T-helper 17 cell (primary cell): ENCODE results near the gene SLC26A8. TPM values are rescaled to one million over a fixed set of nuclear protein-coding genes. Genes with fewer than 3 reads are reported as not detected.
"Not testable (repeated sequence)": the region's sequence is repeated elsewhere in the genome, so short reads cannot be mapped to it uniquely, and the experiment has no call there.

ENCODE experiments used
- ATAC-seq: fragments of 150-1000 bp; cut with Tn5 transposase; 2 replicates; pipeline ENCODE4 v1.10.0; 2021; ENCODE audit warnings: mild to moderate bottlenecking, moderate library complexity
- DNase-seq, 3 donors: peaks; one replicate each; pipeline versions ENCODE4 v3.0.0 to v3.0.0-alpha.2; 2020 to 2021
- H3K9me3 ChIP-seq: one replicate; pipeline ENCODE4 v1.7.0; 2013; ENCODE audit warnings: low read length, mild to moderate bottlenecking; ENCODE audit not compliant: control insufficient read depth, poor library complexity, severe bottlenecking
- H3K27ac Mint-ChIP-seq: one replicate; pipeline ENCODE4 v1.8.0; 2022; ENCODE audit warnings: mild to moderate bottlenecking, moderate library complexity, mixed read lengths
- H3K27me3 Mint-ChIP-seq: one replicate; pipeline ENCODE4 v1.8.0; 2022; ENCODE audit warnings: mixed read lengths
- H3K36me3 Mint-ChIP-seq: one replicate; pipeline ENCODE4 v1.8.0; 2022; ENCODE audit warnings: low read depth, mixed read lengths
- H3K4me1 Mint-ChIP-seq: one replicate; pipeline ENCODE4 v1.8.0; 2022; ENCODE audit warnings: mild to moderate bottlenecking, mixed read lengths
- H3K4me3 Mint-ChIP-seq: one replicate; pipeline ENCODE4 v1.8.0; 2022; ENCODE audit warnings: mild to moderate bottlenecking, moderate library complexity, mixed read lengths
- total RNA-seq, 4 donors: library from RNA in 2 of 4; stranded (reverse) in 2 of 4; gene quantifications; one replicate each; pipeline ENCODE4 v1.2.3 and lab custom pipeline; 2022 to 2026

SLC26A8 gene
- total RNA-seq, 2 donors from 2014 or later: 0.37 TPM; not detected in 1

GRCh38 chr6:36025260-36025931, 955 bp upstream of the SLC26A8 start:
- H3K4me3 Mint-ChIP-seq: no peak overlapping the region
- peaks cover 22% of the 10 kb centered on the region for H3K4me1 Mint-ChIP-seq
- no peak for DNase-seq
- peak overlapping the region; percentile 57 for H3K27ac Mint-ChIP-seq
- peaks cover 29% of the 10 kb centered on the region for H3K27me3 Mint-ChIP-seq
- no peak for ATAC-seq
- H3K9me3 ChIP-seq: no peaks in the 10 kb centered on the region
- no peaks in the 10 kb centered on the region for H3K36me3 Mint-ChIP-seq

GRCh38 chr6:36020154-36020553, 4.3 kb downstream of the SLC26A8 start:
- Mint-ChIP-seq H3K27ac (no peak overlapping the region), H3K36me3 (peaks cover 2% of the 10 kb centered on the region), H3K4me3 (no peak overlapping the region), H3K27me3 (peaks cover 32% of the 10 kb centered on the region), H3K4me1 (peaks cover 9% of the 10 kb centered on the region)
- DNase-seq (no peak), ATAC-seq (no peak)
- no peaks in the 10 kb centered on the region for H3K9me3 ChIP-seq

DNA sequence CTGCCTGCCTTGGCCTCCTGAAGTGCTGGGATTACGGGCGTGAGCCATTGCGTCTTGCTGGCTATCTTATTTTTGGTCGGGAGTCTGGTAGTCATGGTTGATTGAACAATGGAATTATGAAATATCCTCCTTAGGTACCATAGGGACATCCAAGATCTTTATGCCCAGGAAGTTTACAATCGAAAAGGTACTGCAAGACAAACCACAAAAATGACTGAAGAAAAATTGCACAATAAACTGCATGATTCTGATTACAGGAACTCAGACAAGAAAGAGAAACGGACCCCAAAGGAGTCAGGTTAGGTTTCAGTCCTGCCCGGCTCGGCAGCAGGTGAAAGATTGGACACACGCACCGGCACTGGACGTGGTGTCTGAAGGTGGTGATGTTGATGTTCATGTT, 5.3 kb downstream of the SLC26A8 start:
- peaks cover 4% of the 10 kb centered on the region for H3K36me3 Mint-ChIP-seq
- DNase-seq (no peak), ATAC-seq (no peak)
- H3K9me3 ChIP-seq: no peaks in the 10 kb centered on the region
- H3K27me3 Mint-ChIP-seq: peaks cover 33% of the 10 kb centered on the region
- H3K27ac Mint-ChIP-seq: no peak overlapping the region
- H3K4me3 Mint-ChIP-seq: no peak overlapping the region
- peaks cover 8% of the 10 kb centered on the region for H3K4me1 Mint-ChIP-seq

GRCh38 chr6:36018339-36018738, 6.1 kb downstream of the SLC26A8 start:
- Mint-ChIP-seq H3K27ac (no peak overlapping the region), H3K4me3 (no peak overlapping the region), H3K4me1 (peaks cover 4% of the 10 kb centered on the region), H3K27me3 (peaks cover 29% of the 10 kb centered on the region), H3K36me3 (peaks cover 6% of the 10 kb centered on the region)
- ATAC-seq: no peak
- H3K9me3 ChIP-seq: no peaks in the 10 kb centered on the region
- DNase-seq: no peak

DNA sequence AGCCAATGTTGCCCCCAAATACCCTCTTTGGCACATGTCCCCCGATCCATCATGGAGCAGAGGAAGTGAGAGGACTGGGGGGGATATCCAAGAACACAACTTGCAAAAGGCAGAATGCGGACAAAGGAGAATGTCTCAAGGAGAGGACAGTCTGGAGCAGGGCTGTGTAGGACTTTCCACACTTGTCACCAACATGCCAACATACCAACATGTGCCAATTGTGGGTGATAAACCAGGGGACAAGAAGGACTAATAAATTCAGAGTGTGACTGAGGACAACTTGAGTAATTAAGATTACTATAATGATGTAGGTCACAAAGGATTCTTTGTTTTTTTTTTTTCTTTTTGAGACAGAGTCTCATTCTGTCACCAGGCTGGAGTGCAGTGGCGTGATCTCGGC, 8.8 kb downstream of the SLC26A8 start:
- ATAC-seq (no peak), DNase-seq (no peak)
- no peak overlapping the region for H3K4me3 Mint-ChIP-seq
- H3K36me3 Mint-ChIP-seq: peaks cover 6% of the 10 kb centered on the region
- H3K27me3 Mint-ChIP-seq: peaks cover 44% of the 10 kb centered on the region
- no peaks in the 10 kb centered on the region for H3K9me3 ChIP-seq
- peaks cover 4% of the 10 kb centered on the region for H3K4me1 Mint-ChIP-seq
- H3K27ac Mint-ChIP-seq: no peak overlapping the region

GRCh38 chr6:36000451-36000850, 24.0 kb downstream of the SLC26A8 start:
- Mint-ChIP-seq H3K36me3 (peaks cover 3% of the 10 kb centered on the region), H3K4me3 (no peak overlapping the region), H3K27me3 (peaks cover 19% of the 10 kb centered on the region), H3K4me1 (no peaks in the 10 kb centered on the region), H3K27ac (no peak overlapping the region)
- ATAC-seq (no peak), DNase-seq (no peak)
- H3K9me3 ChIP-seq: no peaks in the 10 kb centered on the region

DNA sequence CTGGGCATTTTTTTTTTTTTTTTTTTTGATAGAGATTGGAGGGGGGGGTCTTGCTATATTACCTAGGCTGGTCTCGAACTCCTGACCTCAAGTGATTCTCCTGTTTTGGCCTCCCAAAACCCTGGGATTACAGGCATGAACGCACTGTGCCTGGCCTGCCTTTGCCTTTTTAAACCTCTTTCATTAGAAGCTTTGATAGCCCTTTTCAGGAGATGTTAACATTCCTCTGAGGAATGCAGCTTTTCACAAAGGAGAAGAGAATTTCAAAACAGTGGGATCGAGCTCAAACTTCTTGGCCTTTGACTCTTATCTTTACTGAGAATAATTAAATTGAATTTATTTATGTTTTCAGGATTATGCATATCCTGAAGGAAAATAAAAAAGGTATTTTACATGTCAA, 31.3 kb downstream of the SLC26A8 start:
- peaks cover 3% of the 10 kb centered on the region for H3K36me3 Mint-ChIP-seq
- no peak for ATAC-seq
- H3K27ac Mint-ChIP-seq: no peak overlapping the region
- H3K27me3 Mint-ChIP-seq: peaks cover 20% of the 10 kb centered on the region
- H3K4me3 Mint-ChIP-seq: no peak overlapping the region
- H3K4me1 Mint-ChIP-seq: no peaks in the 10 kb centered on the region
- DNase-seq: no peak
- H3K9me3 ChIP-seq: no peaks in the 10 kb centered on the region

GRCh38 chr6:35988047-35988446, 36.4 kb downstream of the SLC26A8 start:
- not testable (repeated sequence) for H3K27ac Mint-ChIP-seq, ATAC-seq, DNase-seq, H3K4me1 Mint-ChIP-seq, H3K4me3 Mint-ChIP-seq, H3K36me3 Mint-ChIP-seq, H3K9me3 ChIP-seq
- H3K27me3 Mint-ChIP-seq: peaks cover 13% of the 10 kb centered on the region

DNA sequence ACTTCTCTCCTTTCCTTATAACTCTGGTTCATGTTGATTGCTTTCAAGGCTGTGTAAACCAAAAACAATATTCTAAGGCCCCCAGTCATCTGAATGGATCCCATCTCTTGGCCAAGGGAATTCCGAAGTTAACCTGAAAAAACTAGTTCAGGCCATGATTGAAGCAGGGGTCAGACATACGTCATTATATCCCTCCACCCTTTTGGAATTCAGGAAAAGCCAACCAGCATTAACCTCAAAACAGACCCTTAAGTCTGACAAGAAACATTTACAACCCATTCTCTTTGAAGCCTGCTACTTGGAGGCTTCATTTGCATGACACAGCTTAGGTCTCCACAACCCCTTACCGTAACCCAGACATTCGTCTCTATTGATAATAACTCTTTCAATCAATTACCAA, 39.7 kb downstream of the SLC26A8 start:
- DNase-seq (no peak), ATAC-seq (no peak)
- Mint-ChIP-seq H3K27me3 (peaks cover 13% of the 10 kb centered on the region), H3K4me3 (no peak overlapping the region), H3K4me1 (peaks cover 6% of the 10 kb centered on the region), H3K27ac (no peak overlapping the region), H3K36me3 (no peaks in the 10 kb centered on the region)
- no peaks in the 10 kb centered on the region for H3K9me3 ChIP-seq

DNA sequence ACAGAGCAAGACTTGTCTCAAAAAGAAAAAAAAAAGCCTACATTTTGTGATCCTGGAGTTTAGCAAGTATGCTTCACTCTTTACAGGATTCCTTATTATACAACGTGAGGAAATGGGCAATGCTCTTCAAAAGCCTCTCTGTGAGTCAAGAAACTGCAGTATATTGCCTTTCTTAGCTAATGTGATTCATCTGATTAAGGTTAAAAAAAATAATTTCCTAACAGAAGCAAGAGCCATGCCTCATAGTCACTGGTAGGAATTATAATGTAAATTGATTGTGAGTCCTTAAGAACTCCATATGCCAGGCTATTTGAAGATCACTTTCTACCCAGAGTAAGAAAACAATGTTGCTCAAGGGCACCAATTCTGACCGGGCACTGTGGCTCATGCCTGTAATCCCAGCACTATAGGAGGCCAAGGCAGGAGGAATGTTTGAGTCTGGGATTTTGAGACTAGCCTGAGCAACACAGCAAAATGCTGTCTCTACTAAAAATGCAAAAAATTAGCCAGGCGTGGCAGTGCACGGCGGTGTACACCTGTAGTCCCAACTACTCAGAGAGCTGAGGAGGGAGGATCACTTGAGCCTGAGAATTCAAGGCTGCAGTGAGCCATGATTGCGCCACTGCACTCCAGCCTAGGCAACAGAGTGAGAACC, 43.3 kb downstream of the SLC26A8 start:
- Mint-ChIP-seq H3K27ac (no peak overlapping the region), H3K27me3 (peaks cover 8% of the 10 kb centered on the region), H3K4me1 (peaks cover 6% of the 10 kb centered on the region), H3K4me3 (no peak overlapping the region), H3K36me3 (no peaks in the 10 kb centered on the region)
- no peaks in the 10 kb centered on the region for H3K9me3 ChIP-seq
- DNase-seq: no peak
- ATAC-seq: no peak

DNA sequence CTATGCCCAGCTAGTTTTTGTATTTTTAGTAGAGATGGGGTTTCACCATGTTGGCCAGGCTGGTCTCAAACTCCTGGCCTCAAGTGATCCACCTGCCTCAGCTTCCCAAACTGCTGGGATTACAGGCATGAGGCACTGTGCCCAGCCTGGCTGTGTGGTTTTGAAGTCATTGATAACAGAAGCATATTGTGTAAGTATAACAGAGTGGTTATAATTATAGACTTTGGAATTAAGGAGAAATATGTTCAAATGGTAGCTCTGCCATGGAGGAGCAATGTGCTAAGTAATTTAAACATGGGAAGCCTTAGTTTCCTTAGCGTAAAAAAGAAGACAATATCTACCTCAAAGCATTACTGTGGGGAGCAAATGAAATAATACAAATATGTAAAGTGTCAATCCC, 44.3 kb downstream of the SLC26A8 start:
- not testable (repeated sequence) for H3K36me3 Mint-ChIP-seq, ATAC-seq, DNase-seq, H3K4me3 Mint-ChIP-seq, H3K9me3 ChIP-seq, H3K27me3 Mint-ChIP-seq, H3K4me1 Mint-ChIP-seq, H3K27ac Mint-ChIP-seq

- no peak for DNase-seq
- Mint-ChIP-seq H3K27ac (no peak overlapping the region), H3K4me3 (no peak overlapping the region), H3K36me3 (no peaks in the 10 kb centered on the region), H3K27me3 (no peaks in the 10 kb centered on the region), H3K4me1 (peaks cover 11% of the 10 kb centered on the region)
- ATAC-seq: no peak
- H3K9me3 ChIP-seq: no peaks in the 10 kb centered on the region
Observed at GRCh38 chr6:35977308-35977707, 47.1 kb downstream of the SLC26A8 start.

GRCh38 chr6:35973670-35974222, 50.7 kb downstream of the SLC26A8 start:
- no peaks in the 10 kb centered on the region for H3K9me3 ChIP-seq
- no peaks in the 10 kb centered on the region for H3K27me3 Mint-ChIP-seq
- ATAC-seq (no peak), DNase-seq (no peak)
- no peak overlapping the region for H3K4me3 Mint-ChIP-seq
- no peaks in the 10 kb centered on the region for H3K36me3 Mint-ChIP-seq
- no peak overlapping the region for H3K27ac Mint-ChIP-seq
- peaks cover 5% of the 10 kb centered on the region for H3K4me1 Mint-ChIP-seq
